EL (cell line): ENCODE data around the gene MRPS16.
"Not testable (repeated sequence)": the region's sequence is repeated elsewhere in the genome, so short reads cannot be mapped to it uniquely, and the experiment has no call there.

Experiments used
- DNase-seq: peaks from one replicate; pipeline ENCODE4 v3.0.0-alpha.2; 2016

MRPS16 gene

DNA sequence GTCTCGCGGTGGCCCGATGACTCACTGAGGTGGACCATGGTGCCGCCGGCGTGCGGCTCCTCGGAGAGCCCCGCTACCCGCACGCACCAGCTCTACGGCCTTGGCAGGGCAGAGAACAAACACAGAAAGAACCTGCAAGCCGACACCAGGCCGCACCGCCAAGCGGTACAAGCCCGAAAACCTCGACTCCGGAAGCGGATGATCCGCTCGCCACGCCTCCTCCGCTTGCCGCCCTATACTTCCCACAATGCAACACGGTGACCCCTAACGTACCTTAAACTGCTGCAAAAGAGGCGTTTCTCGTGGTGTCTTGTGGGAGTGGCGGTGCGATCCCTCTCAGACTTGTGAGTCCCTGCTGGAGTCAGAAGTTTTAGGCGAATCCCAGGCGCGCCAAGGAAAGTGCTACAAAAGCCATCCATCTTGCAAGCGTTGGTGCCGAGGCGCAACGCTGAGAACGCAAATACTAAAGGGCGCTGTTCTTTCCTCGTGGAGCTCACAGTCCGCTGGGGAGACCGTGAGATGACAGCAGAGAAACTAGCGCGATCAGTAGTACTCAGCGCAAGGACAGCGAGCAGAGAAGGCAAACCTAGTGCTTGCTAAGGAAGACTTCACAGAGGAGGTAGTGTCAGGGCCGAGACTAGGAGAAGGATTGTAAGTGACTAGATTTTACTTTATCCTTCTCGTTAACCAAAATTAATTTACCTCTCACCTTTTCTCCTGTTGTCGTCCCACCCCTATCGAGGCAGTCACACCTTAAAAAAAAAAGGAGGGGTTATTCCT lies at the start of gene MRPS16:
Gene MRPS16 (minus strand): TSS at position 200 of the 780 bp plus-strand sequence. CDS start 162 bp downstream, at position 38.
- DNase-seq = peak; percentile 98

DNA sequence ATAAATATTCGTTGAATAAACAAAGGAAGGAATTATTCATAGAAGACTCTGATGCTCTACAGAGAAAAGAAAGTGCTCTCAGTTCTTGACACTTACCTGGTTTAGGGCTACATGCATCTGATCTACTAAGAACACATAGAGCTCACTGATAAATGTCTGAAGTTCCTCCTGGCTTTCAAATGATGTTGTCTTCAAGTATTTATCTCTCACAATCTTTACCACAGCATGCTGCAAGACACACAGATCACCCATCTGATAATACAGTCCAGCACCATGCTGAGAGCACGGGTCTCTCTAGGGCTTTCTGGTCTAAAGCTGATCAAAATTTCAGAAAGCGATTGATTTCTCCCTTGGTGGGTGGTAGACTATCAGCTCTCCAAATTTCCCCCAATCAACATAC lies 44.5 kb upstream of the MRPS16 start:
- DNase-seq = no peak

DNA sequence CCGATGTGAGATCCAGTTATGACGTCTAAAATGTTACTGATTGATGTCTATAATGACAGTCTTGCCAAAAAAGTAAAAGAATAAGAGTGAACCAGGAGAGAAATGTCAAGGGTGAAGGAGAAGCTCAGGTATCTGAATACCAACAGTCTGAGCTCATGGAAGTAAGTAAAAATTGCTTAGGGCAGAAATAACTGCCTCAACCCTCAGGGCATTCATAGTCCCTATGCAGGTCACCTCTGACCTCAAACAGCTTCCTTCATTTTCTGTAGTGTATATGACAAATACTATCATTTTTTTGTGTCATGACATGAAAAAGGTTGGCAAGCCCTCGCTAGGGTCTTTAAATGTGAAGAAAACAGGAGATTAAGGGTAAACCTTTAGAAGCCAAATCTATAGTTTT lies 41.0 kb upstream of the MRPS16 start:
- no peak for DNase-seq

DNA sequence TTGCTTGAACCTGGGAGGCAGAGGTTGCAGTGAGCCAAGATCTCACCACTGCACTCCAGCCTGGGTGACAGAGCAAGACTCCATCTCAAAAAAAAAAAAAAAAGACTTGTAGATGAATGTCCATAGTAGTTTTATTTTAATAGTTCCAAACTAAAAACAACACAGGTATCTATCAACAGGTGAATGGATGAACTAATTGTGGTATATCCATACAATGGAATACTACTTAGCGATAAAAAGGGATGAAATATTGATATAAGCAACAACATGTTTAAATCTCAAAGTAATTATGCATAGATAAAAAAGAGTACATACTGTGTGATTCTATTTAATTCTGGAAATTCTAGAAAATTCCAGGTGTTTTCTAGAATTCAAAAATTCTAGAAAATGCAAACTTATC lies 37.5 kb upstream of the MRPS16 start:
- DNase-seq = no peak

DNA sequence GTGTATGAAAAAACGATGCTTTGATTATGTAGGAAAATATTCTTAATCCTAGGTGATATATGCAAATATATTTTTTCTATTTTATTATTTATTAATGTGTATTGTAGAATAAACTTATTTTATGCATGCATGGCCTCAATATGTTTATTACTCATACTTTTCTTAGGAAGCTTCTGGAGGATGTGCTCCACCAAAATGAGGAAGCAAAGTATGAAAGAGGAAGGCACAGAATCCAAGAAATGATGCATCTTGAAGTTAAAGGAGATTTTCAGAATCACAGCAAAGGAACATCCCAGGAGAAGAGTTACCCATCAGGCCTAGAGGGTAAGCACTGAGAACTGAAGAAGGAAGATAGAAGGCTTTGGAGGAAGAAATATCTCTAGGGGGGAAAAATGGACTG lies 35.0 kb upstream of the MRPS16 start:
- DNase-seq = no peak

DNA sequence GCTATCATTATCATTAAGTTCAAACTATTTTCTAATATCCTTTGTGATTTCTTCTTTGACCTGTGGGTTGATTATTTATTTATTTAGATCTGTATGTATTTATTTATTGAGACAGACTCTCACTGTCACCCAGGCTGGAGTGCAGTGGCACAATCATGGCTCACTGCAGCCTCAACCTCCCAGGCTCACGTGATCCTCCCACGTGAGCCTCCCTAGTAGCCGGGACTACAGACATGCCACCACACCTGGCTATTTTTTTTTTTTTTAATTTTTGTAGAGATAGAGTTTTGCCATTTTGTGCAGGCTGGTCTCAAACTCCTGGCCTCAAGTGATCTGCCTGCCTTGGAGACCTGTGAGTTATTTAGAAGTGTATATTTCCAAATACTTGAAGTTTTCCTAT lies 28.7 kb upstream of the MRPS16 start:
- no peak for DNase-seq

DNA sequence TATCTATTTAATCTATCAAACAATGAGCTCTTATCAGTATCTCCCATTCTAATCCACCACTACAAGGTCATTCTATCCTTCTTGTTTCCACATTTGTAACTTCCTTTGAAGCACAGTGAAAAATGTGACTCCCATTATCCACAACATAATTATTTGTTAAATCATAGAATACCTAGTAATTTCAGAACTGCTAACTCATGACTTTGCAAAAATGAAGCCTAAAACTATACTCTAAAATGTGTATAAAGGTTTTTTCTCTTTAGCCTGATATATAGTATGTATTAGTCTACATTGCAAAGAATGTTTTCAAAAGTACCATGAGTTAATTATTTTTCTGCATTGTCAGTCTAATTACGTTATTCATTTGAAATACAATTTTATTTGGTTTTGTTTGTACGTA lies 12.0 kb upstream of the MRPS16 start:
- DNase-seq = no peak

DNA sequence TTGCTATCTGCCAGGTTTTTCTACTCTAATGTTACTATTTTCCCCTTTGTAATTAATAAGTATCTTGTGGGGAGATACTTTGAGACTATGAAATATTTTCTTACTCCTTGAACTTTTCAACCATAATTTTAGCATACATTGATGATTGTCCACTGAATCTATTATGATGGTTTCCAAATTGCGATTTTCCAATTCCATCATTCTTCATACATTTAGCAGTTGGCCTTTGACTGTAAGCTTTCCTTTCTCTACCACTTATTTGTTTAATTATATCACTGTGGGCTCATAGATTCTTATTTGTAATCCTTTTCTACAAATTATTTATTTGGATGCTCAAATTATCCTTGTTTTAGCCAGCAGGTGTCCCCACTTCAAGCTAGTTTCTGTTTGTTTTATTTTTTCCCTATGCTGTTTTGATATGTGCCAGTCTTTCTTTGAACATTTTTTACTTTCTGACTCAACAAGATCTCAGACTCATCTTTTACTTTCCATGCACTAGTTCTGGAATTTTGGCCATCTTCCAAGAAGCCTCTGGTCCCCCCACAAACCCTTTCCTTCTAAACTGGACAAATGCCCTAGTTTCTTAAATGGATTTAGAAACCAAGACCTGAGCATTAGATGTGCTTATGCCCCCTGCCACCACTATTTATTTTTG lies 11.4 kb upstream of the MRPS16 start:
- peak; percentile 70 for DNase-seq

DNA sequence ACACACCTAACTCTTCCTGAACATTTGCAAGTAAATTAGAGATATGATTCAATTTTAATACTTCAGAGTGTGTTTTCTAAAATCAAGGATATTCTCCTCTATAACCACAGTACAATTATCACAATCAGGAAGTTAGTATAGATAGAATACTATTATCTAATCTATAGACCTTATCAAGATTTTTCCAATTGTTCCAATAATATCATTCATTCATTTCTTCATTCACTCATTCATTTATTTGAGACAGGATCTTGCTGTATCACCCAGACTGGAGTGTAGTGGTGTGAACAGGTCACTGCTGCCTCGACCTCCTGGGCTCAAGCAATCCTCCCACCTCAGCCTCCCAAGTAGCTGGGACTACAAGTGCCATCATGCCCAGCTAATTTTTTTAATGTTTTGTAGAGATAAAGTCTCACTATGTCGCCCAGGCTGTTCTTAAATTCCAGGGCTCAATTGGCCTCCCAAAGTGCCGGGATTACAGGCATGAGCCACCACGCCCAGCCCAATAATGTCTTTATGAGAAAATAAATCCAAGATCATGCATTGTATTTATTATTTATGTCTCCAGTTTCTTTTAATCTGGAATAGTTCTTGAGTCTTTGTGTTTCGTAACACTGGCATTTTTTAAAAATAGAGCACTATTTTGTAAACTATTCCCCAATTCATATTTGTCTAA lies 10.6 kb upstream of the MRPS16 start:
- DNase-seq = no peak

DNA sequence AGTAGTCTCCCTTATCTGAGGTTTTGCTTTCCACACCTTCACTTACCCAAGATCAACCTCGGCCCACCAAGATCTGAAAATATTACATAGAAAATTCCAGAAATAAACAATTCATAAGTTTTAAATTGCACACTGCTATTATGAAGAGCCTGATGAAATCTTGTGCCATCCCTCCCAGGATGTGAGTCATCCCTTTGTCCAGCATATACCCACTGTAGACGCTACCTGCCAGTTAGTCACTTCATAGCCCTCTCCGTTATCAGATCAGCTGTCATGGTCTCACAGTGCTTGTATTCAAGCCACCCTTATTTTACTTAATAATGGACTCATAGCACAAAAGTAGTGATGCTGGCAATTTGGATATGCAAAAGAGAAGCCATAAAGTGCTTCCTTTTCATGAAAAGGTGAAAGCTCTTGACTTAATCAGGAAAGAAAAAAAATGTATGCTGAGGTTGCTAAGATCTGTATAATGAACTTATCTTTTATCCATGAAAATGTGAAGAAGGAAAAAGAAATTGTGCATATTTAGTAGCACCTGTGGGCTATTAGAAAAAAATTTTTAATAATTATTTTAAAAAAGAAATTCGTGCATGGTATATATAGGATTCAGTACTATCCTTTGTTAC lies 9.8 kb upstream of the MRPS16 start:
- DNase-seq = peak; percentile 91

DNA sequence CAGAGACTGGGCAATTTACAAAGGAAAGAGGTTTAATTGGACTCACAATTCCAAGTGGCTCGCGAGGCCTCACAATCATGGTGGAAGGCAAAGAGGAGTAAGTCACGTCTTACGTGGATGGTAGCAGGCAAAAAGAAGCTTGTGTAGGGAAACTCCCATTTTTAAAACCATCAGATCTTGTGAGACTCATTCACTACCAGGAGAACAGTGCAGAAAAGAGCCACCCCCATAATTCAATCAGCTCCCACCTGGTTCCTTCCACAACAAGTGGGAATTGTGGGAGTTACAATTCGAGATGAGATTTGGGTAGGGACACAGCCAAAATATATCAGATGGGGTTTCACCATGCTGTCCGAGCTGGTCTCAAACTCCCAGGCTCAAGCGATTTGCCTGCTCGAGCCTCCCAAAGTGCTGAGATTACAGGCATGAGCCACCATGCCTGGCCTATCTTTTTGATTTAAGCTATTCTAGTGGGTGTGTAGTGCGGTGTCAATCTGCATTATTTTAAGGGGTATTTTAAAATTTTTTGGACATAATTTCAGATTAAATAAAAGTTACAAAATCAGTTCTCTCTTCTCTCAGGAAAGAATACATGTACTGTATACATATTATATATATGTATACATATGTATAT lies 9.0 kb upstream of the MRPS16 start:
- no peak for DNase-seq

DNA sequence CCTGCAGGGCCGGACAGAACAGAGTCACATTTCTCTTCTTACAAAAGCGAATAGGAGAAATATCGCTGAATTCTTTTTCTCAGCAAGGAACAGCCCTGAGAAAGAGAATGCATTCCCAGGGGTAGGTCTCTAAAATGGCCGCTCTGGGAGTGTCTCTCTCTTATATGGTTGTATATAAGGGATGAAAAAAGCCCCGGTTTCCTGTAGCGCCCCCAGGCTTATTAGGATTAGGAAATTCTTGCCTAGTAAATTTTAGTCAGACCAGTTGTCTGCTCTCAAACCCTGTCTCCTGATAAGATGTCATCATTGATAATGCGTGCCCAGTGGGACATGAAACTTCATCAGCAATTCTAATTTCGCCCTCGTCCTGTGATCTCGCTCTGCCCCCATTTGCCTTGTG lies 6.2 kb upstream of the MRPS16 start:
- not testable (repeated sequence) for DNase-seq

DNA sequence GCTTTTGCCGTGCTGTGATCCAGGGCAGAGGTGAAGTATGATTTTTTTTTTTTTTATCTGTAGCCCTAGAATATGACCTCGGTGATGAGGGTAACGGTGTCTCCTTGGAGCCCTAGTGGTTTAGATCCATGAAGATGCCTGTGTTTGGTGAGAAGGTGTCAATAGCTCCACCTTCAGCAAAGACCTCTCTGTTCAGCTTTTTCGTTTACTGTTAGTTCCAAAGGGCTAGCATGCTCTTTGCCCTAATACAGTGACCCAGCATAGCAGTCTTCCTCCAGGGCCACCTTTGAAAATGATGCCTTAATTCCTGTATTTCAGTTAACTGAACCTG lies 746 bp upstream of the MRPS16 start:
- DNase-seq = no peak

DNA sequence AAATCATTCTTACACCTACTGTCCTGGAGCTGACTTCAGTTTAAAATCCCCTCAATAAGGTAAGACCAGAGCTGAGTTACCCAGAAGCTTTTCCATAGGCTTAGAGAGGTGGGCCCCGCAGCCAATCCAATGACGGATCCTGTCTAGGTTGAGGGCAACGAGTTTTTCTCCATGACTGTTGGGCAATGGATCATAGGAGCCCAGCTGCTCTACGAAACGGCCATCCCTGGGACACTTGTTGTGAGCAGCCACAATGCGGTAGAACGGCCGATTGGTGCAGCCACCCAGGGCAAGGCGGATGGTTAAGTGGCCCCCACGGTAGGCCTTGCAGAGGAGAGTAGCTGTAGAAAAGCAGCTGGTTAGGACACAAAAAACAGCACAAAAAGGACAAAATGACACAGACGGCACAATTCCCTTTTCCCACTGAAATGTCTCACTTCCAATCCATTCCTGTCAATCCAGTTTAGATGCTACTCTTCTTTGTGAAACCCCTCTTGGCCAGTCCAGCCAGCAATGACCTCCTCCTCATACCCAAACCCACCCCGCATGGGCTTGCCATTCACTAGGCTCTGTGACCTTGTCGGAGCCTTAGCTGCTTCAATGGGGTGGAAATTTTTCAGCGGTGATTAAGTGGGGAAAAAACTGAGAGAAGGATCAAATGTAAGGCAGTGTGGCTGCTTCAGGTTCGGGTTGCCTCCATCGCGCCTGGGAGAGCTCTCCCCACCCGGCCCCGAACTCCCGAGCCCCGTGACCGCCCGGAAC lies 580 bp downstream of the MRPS16 start:
- peak; percentile 14 for DNase-seq

DNA sequence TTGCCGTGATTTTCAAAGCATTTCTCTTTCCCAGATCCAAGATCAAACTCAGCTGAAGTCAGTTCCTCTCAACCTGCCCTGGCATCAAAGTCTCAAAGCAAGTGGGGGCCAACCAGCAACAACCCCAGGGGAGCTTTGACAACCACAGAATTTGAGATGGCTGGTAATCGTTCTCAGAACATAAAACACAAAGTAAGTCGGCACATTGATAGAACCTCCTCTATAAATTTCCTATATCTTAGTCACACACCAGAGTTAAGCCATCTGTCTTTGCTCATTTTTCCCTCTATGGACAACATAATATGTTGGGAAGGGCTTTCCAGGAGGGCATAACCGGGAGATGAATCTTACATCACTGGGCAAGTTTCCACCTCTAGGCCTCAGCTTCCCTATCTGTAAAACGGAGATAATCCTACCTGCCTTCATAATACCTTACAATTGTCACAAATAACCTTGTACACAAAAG lies 4.2 kb downstream of the MRPS16 start:
- peak; percentile 8 for DNase-seq

DNA sequence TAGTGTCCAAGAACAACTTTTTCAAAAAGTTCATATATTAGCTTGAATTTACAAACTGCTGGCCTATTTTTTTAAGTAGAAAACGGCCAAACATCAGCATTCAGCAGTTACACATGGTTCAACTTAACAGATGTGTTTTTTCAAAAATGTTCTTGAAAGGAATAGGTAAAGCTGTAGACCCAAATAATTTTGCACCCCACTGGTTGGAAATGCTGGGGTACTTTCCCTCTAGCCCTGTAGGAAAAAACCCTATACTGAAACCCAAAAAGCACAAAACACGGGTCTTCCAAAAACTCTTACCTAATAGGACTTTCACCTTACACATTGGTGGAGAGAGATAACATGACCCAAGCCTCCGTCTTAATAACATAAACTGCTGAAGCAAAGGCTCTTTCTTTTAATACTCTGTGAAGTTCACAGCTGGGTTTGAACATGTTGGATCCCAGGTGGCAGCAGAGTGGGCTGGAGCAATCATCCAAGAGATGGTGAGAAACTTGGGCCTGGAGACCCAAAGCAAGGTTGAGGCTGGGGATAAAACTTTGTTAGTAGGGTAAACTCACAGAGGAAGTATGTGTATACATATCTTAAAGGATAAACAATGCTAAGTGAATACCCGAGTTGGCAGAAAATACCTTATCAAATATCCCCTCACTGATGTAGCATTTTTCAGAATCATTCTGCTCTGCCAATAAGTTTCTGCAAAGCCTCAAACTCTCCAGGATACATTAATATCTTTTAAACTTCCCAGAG lies 4.8 kb downstream of the MRPS16 start:
- no peak for DNase-seq

DNA sequence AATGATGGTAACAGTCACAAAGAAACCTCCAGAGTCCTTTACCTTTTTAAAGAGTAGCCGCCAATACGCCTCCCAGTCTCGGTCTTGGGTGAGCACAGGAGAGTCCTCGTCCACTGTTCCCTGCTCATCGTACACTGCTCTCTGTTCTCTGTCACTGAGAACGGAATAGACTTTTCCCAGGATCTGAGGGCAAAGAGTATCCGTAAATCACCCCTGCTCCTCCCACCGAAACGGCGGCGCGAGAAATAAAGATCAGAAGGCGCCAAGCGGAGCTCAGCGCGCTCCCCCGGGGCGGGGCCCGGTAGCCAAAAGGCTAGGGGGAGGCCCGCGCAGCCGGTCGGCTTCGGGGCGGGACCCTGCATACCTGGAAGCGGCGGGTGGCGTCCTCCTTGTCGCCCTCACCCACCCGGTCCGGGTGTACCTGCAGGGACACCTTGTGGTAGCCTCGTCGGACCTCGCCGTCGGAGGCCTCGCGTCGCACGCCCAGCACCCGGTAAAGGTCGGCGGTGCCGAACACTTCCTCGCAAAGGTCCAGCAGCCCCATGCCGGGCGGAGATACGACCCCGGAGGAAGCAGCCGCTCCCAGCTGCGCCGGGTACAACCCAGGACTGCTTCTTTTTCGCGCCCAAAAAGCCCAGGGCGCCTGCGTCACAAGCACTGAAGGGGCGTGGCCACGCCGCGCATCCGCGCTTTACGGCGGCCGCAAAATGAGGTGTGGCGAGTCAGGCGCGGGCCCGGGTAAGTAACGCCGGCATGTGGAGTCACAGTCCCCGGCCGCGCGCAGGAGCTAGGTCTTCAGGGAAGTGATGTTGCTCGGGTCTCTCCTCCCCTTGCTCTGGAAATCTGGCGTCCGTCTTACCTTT lies 5.6 kb downstream of the MRPS16 start, which contains the start of gene DNAJC9:
Gene DNAJC9 (minus strand): TSS at position 610 of the 863 bp plus-strand sequence. CDS start 66 bp downstream, at position 544.
- DNase-seq = peak; percentile 94

DNA sequence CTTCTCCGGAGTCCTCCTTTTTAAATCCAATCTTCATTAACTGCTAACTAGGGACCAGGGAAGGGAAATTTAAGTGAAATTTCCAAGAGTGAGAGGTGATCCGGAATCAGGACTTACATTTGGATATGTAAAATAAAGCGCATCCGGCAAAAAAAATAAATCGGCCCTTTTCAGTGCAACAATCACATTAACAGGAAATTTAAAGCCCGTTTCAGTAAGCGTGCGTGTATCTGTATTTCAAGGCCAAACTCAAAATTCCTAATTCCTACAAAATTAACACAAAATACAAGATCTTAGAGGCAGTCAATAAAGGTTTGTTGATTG lies 6.2 kb downstream of the MRPS16 start:
- peak; percentile 9 for DNase-seq

DNA sequence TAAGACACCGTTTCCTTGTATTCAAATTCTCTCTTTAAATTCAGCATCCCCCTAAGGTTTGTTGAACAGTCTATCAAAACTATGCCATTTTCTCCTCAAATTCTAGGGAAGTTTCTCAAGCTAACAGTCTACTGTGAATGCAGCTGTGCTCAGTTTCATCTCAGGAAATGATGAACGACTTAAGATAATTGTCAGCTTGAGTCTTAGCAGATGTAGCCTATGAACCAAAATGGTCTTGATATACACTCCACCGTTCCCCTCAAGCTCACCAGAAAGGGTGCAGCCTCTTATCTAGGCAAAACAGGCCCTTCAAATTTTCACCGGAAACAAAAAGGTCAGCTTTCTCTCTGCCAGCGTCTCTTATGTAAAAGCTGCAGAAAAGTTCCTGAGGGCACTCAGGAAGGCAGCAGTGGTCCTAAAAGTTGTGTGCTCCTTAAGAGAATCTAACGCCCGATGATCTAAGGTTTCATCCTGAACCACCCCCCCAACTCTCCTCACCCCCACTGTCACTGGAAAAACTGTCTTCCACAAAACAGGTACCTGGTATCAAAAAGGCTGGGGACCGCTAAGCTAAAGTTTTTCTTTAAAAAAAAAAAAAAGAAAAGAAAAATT lies 7.5 kb downstream of the MRPS16 start:
- DNase-seq = no peak

DNA sequence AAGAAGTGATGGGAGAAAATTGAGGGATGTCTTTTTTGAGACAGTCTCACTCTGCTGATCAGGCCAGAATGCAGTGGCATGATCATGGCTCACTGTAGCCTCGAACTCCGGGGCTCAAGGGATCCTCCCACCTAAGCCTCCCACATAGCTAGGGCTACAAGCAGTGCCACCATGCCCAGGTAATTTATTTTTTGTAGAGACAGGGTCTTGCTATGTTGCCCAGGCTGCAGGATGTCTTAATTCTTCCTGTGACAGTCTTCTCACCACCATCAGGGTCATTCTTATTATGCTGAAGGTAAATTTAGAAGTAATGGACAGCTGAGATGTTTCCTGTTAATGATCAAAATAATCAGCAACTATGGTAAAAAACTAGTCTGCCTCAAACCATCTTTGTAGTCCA lies 12.5 kb downstream of the MRPS16 start:
- no peak for DNase-seq
